HG02943 (cell line): ENCODE data around the gene PACS2.
"Not testable (repeated sequence)": the region's sequence is repeated elsewhere in the genome, so short reads cannot be mapped to it uniquely, and the experiment has no call there.

ENCODE experiments used
- ATAC-seq: cut with Tn5 transposase; IDR thresholded peaks from one replicate; pipeline ENCODE4 v1.9.1; 2021; ENCODE audit warnings: mild to moderate bottlenecking, low read depth, moderate library complexity; ENCODE audit not compliant: unreplicated experiment

Gene PACS2

GRCh38 chr14:105347587-105347968 lies 33.0 kb downstream of the PACS2 start:
- no peak for ATAC-seq

- ATAC-seq: no peak
Measured at GRCh38 chr14:105348169-105348944, 33.8 kb downstream of the PACS2 start.

- no peak for ATAC-seq
Measured at GRCh38 chr14:105348945-105349699, 34.6 kb downstream of the PACS2 start.

GRCh38 chr14:105349992-105350391 lies 35.4 kb downstream of the PACS2 start:
- no peak for ATAC-seq

- no peak for ATAC-seq
Measured at GRCh38 chr14:105350450-105351244, 36.1 kb downstream of the PACS2 start.

- ATAC-seq: no peak
Measured at GRCh38 chr14:105351410-105351809, 36.9 kb downstream of the PACS2 start.

GRCh38 chr14:105351920-105352851 lies 37.6 kb downstream of the PACS2 start:
- no peak for ATAC-seq

GRCh38 chr14:105353136-105353535 lies 38.6 kb downstream of the PACS2 start:
- no peak for ATAC-seq

- ATAC-seq: no peak
Measured at GRCh38 chr14:105354541-105354940, 40.0 kb downstream of the PACS2 start.

- ATAC-seq: no peak
Measured at GRCh38 chr14:105355049-105355575, 40.6 kb downstream of the PACS2 start.

- no peak for ATAC-seq
Measured at GRCh38 chr14:105355850-105356604, 41.5 kb downstream of the PACS2 start.

GRCh38 chr14:105356927-105357326 lies 42.4 kb downstream of the PACS2 start:
- no peak for ATAC-seq

- ATAC-seq: no peak
Measured at GRCh38 chr14:105357626-105358025, 43.1 kb downstream of the PACS2 start.

GRCh38 chr14:105358140-105358846 lies 43.7 kb downstream of the PACS2 start:
- ATAC-seq: no peak

GRCh38 chr14:105358943-105359342 lies 44.4 kb downstream of the PACS2 start:
- ATAC-seq: no peak

GRCh38 chr14:105361412-105361811 lies 46.9 kb downstream of the PACS2 start:
- ATAC-seq: not testable (repeated sequence)

GRCh38 chr14:105363847-105364708 lies 49.5 kb downstream of the PACS2 start:
- no peak for ATAC-seq

GRCh38 chr14:105365101-105365500 lies 50.6 kb downstream of the PACS2 start:
- ATAC-seq: no peak
